IPS-18a (cell line): Measurements from ENCODE around the gene LAD1.

ENCODE experiments used
- H3K27ac ChIP-seq: one replicate; pipeline ENCODE4 v1.5.1; 2013; ENCODE audit warnings: low read length
- H3K27me3 ChIP-seq: one replicate; pipeline ENCODE4 v1.6.1; 2013; ENCODE audit warnings: mild to moderate bottlenecking, low read length; ENCODE audit not compliant: control insufficient read depth, insufficient read depth
- H3K36me3 ChIP-seq: one replicate; pipeline ENCODE4 v1.6.1; 2013; ENCODE audit warnings: low read depth, low read length; ENCODE audit not compliant: control insufficient read depth
- H3K4me1 ChIP-seq: one replicate; pipeline ENCODE4 v1.6.1; 2013; ENCODE audit warnings: low read depth, low read length; ENCODE audit not compliant: control insufficient read depth
- H3K4me3 ChIP-seq: one replicate; pipeline ENCODE4 v1.5.1; 2013; ENCODE audit warnings: low read length
- H3K9ac ChIP-seq: one replicate; pipeline ENCODE4 v1.6.1; 2013; ENCODE audit warnings: mild to moderate bottlenecking, low read length, moderate library complexity
- H3K9me3 ChIP-seq: one replicate; pipeline ENCODE4 v1.6.1; 2013; ENCODE audit warnings: low read depth, low read length; ENCODE audit not compliant: control insufficient read depth

The LAD1 gene

DNA sequence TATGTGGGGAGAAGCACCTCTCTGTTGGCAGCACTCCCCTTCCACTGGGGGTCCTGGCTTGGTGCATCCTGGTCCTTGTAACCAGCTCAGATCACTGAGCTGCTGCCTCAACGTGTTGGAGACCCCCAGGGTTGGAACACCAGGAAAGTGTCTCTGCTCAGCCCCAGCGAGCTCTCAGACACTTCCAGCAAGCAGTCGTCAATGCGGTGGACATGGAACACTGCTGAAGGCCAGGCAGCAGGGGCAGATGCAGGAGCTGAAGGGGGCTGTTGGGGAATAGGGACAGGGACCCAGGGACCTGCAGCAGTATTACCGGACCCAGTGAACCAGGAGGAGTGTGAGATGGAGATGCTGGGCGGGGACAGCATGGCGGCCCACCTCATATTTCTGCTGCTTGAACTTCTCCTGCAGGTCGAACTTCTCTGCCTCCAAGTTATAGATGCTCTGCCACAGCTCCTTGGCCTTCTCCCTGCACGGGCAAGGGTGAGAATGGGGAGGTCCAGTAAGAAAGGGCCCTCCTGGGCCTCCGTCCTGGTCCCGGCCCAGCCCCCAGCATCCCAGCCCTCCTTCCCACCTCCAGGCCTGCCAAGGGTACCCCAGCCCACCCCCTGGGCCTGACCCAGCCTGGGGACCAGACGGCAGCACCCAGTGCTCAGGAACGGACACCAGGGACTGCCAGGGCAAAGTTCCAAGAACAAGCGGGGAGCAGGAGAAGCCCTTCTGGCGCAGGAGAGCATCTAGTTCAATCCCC is 38.0 kb downstream of the LAD1 start:
- Histone ChIP-seq H3K27ac (no peak overlapping the region), H3K9me3 (no peaks in the 10 kb centered on the region), H3K36me3 (no peaks in the 10 kb centered on the region), H3K4me3 (no peak overlapping the region), H3K4me1 (peaks cover 3% of the 10 kb centered on the region), H3K9ac (no peak overlapping the region), H3K27me3 (no peaks in the 10 kb centered on the region)

- Histone ChIP-seq H3K4me3 (no peak overlapping the region), H3K27ac (no peak overlapping the region)
Observed at GRCh38 chr1:201360486-201360885, 38.6 kb downstream of the LAD1 start.

GRCh38 chr1:201359873-201360210 is 39.3 kb downstream of the LAD1 start:
- no peak overlapping the region for H3K9ac ChIP-seq
- peaks cover 3% of the 10 kb centered on the region for H3K4me1 ChIP-seq
- H3K27me3 ChIP-seq = no peaks in the 10 kb centered on the region
- no peaks in the 10 kb centered on the region for H3K9me3 ChIP-seq
- H3K4me3 ChIP-seq = no peak overlapping the region
- no peaks in the 10 kb centered on the region for H3K36me3 ChIP-seq
- H3K27ac ChIP-seq = no peak overlapping the region

More at GRCh38 chr1:201360486-201360885, 38.6 kb downstream of the LAD1 start:
- no peak overlapping the region for H3K9ac ChIP-seq
- H3K9me3 ChIP-seq = no peaks in the 10 kb centered on the region
- H3K4me1 ChIP-seq = peaks cover 3% of the 10 kb centered on the region
- H3K36me3 ChIP-seq = no peaks in the 10 kb centered on the region
- H3K27me3 ChIP-seq = no peaks in the 10 kb centered on the region

GRCh38 chr1:201359031-201359872 is 39.9 kb downstream of the LAD1 start:
- Histone ChIP-seq H3K36me3 (no peaks in the 10 kb centered on the region), H3K4me1 (peaks cover 3% of the 10 kb centered on the region), H3K27ac (no peak overlapping the region), H3K9ac (no peak overlapping the region), H3K27me3 (no peaks in the 10 kb centered on the region), H3K4me3 (no peak overlapping the region), H3K9me3 (no peaks in the 10 kb centered on the region)

GRCh38 chr1:201358596-201358995 is 40.5 kb downstream of the LAD1 start:
- H3K9me3 ChIP-seq = no peaks in the 10 kb centered on the region
- no peak overlapping the region for H3K27ac ChIP-seq
- H3K4me3 ChIP-seq = no peak overlapping the region
- peaks cover 3% of the 10 kb centered on the region for H3K4me1 ChIP-seq
- no peak overlapping the region for H3K9ac ChIP-seq
- H3K27me3 ChIP-seq = no peaks in the 10 kb centered on the region
- no peaks in the 10 kb centered on the region for H3K36me3 ChIP-seq

GRCh38 chr1:201357636-201358348 is 41.3 kb downstream of the LAD1 start:
- no peaks in the 10 kb centered on the region for H3K36me3 ChIP-seq
- H3K4me1 ChIP-seq = peaks cover 3% of the 10 kb centered on the region
- no peaks in the 10 kb centered on the region for H3K27me3 ChIP-seq
- H3K27ac ChIP-seq = no peak overlapping the region
- no peak overlapping the region for H3K9ac ChIP-seq
- H3K9me3 ChIP-seq = no peaks in the 10 kb centered on the region
- no peak overlapping the region for H3K4me3 ChIP-seq

DNA sequence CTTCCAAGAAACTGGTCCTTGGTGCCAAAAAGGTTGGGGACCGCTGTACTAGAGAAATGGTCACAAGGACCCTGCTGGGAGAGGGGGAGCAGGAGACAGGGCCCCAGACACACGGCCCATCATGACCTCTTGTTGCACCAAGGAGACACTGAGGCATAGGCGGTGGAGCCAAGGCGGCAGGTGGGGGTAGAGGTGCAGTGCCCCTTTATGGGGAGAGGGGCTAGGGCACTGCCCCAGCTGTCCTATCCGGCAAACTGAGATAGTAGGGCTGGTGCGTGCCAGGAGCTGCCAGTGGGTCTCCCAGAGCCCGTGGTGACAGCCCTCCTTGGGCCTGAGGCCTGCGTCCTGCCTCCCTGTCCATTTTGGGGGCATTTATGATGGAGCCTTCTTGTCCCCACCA is 41.9 kb downstream of the LAD1 start:
- Histone ChIP-seq H3K4me1 (peaks cover 3% of the 10 kb centered on the region), H3K9ac (no peak overlapping the region), H3K4me3 (no peak overlapping the region), H3K36me3 (no peaks in the 10 kb centered on the region), H3K27ac (no peak overlapping the region), H3K27me3 (no peaks in the 10 kb centered on the region), H3K9me3 (no peaks in the 10 kb centered on the region)

GRCh38 chr1:201356701-201357100 is 42.4 kb downstream of the LAD1 start:
- peaks cover under 1% of the 10 kb centered on the region for H3K4me1 ChIP-seq
- H3K27me3 ChIP-seq = no peaks in the 10 kb centered on the region
- no peak overlapping the region for H3K9ac ChIP-seq
- H3K36me3 ChIP-seq = no peaks in the 10 kb centered on the region
- H3K4me3 ChIP-seq = no peak overlapping the region
- H3K9me3 ChIP-seq = no peaks in the 10 kb centered on the region
- H3K27ac ChIP-seq = no peak overlapping the region

- Histone ChIP-seq H3K9me3 (no peaks in the 10 kb centered on the region), H3K27ac (no peak overlapping the region), H3K27me3 (no peaks in the 10 kb centered on the region), H3K9ac (no peak overlapping the region), H3K4me1 (no peaks in the 10 kb centered on the region), H3K36me3 (no peaks in the 10 kb centered on the region), H3K4me3 (no peak overlapping the region)
Observed at GRCh38 chr1:201356236-201356635, 42.9 kb downstream of the LAD1 start.

- no peak overlapping the region for H3K4me3 ChIP-seq
- no peaks in the 10 kb centered on the region for H3K4me1 ChIP-seq
- H3K36me3 ChIP-seq = no peaks in the 10 kb centered on the region
- H3K9ac ChIP-seq = no peak overlapping the region
- H3K27ac ChIP-seq = no peak overlapping the region
- H3K9me3 ChIP-seq = no peaks in the 10 kb centered on the region
- H3K27me3 ChIP-seq = no peaks in the 10 kb centered on the region
Observed at GRCh38 chr1:201355471-201355870, 43.7 kb downstream of the LAD1 start.

DNA sequence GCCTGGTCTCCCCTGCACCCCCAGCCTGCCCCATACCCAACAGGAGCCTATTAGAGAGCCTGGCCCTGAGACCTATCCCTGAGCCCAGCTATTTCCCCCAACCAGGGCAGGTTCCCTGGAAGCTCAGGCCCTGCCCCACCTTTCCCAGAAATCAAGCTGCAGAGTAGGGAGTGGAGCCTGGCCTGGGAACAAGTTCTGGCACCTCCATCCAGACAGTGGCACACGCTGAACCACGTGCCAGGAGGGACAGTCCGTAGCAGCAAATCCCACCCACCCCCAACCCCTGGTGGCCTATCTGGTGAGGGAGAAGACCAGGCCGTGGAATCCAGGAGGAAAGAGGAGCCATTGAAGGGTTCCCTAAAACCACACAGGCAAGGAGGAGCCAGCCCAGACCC is 44.2 kb downstream of the LAD1 start:
- Histone ChIP-seq H3K27me3 (no peaks in the 10 kb centered on the region), H3K4me1 (no peaks in the 10 kb centered on the region), H3K27ac (no peak overlapping the region), H3K36me3 (no peaks in the 10 kb centered on the region), H3K9me3 (no peaks in the 10 kb centered on the region), H3K9ac (no peak overlapping the region), H3K4me3 (no peak overlapping the region)
